CD8-positive, alpha-beta memory T cell (primary cell): ENCODE results near the gene MRO. TPM values are rescaled to one million over a fixed set of nuclear protein-coding genes. Genes with fewer than 3 reads are reported as not detected.
"Not testable (repeated sequence)": the region's sequence is repeated elsewhere in the genome, so short reads cannot be mapped to it uniquely, and the experiment has no call there.

Experiments
- CTCF ChIA-PET: fragments of 350-600 bp; sonication (Branson Sonifier 250); formaldehyde crosslinking; loops from one replicate; lab custom pipeline; 2021; ENCODE audit warnings: antibody characterized with exemption; lab: Charles Lee
- POLR2A ChIA-PET: fragments of 350-600 bp; sonication (Branson Sonifier 250); formaldehyde crosslinking; loops from one replicate; lab custom pipeline; 2021; ENCODE audit warnings: antibody characterized with exemption; lab: Charles Lee
- DNase-seq, 5 donors: peaks; one replicate each; pipeline versions ENCODE4 v3.0.0 to v3.0.0-alpha.2; 2020 to 2022; ENCODE audit warnings: mixed read lengths in 1 of 5
- H3K27ac ChIP-seq: one replicate; pipeline ENCODE4 v1.7.0; 2013; ENCODE audit warnings: low read depth, mild to moderate bottlenecking, low read length, moderate library complexity
- H3K27me3 ChIP-seq: 2 replicates; pipeline ENCODE4 v1.7.0; 2013; ENCODE audit warnings: low read length, mild to moderate bottlenecking; ENCODE audit not compliant: insufficient read depth, poor library complexity, severe bottlenecking
- H3K36me3 ChIP-seq: 2 replicates; pipeline ENCODE4 v1.7.0; 2013; ENCODE audit warnings: mild to moderate bottlenecking, low read length, moderate library complexity; ENCODE audit not compliant: insufficient read depth
- H3K4me1 ChIP-seq: 2 replicates; pipeline ENCODE4 v1.7.0; 2013; ENCODE audit warnings: mild to moderate bottlenecking, low read length, moderate library complexity; ENCODE audit not compliant: insufficient read depth
- H3K4me3 ChIP-seq: 2 replicates; pipeline ENCODE4 v1.7.0; 2013; ENCODE audit warnings: mild to moderate bottlenecking, low read length
- H3K9me3 ChIP-seq: 2 replicates; pipeline ENCODE4 v1.7.0; 2013; ENCODE audit warnings: mild to moderate bottlenecking, low read length
- H3K27ac Mint-ChIP-seq, 8 donors: one replicate each; pipeline ENCODE4 v1.8.0; 2020 to 2021; ENCODE audit warnings: mixed read lengths in 8 of 8, mild to moderate bottlenecking in 6 of 8, inconsistent platforms in 3 of 8, moderate library complexity in 3 of 8
- H3K27me3 Mint-ChIP-seq, 2 donors: one replicate each; pipeline ENCODE4 v1.8.0; 2020 to 2021; ENCODE audit warnings: mixed read lengths in 2 of 2, mild to moderate bottlenecking in 1 of 2, moderate library complexity in 1 of 2
- H3K36me3 Mint-ChIP-seq, 3 donors: one replicate each; pipeline ENCODE4 v1.8.0; 2020 to 2021; ENCODE audit warnings: mixed read lengths in 3 of 3, inconsistent platforms in 1 of 3, mild to moderate bottlenecking in 1 of 3
- H3K4me1 Mint-ChIP-seq, 3 donors: one replicate each; pipeline ENCODE4 v1.8.0; 2020 to 2021; ENCODE audit warnings: mixed read lengths in 3 of 3, inconsistent platforms in 1 of 3, mild to moderate bottlenecking in 1 of 3
- H3K4me3 Mint-ChIP-seq, 7 donors: one replicate each; pipeline ENCODE4 v1.8.0; 2020 to 2021; ENCODE audit warnings: mixed read lengths in 7 of 7, mild to moderate bottlenecking in 6 of 7, moderate library complexity in 4 of 7, inconsistent platforms in 2 of 7
- H3K9me3 Mint-ChIP-seq, 5 donors: one replicate each; pipeline ENCODE4 v1.8.0; 2020 to 2022; ENCODE audit warnings: mixed read lengths in 5 of 5, mild to moderate bottlenecking in 3 of 5, moderate library complexity in 2 of 5, inconsistent platforms in 1 of 5
- polyA plus RNA-seq: library from polyadenylated mRNA; unstranded; fragments of 300-500 nt; fragmentation: Illumina TruSeq; gene quantifications from one replicate; pipeline ENCODE4 v1.2.3, GENCODE V29; 2021
- total RNA-seq, 2 experiments: library from RNA; stranded (reverse); gene quantifications; one replicate each; pipeline ENCODE4 v1.2.3, GENCODE V29; 2021

Gene MRO
- total and polyA plus RNA-seq, 3 experiments from 2014 or later, result 0.18 TPM; not detected in 2

GRCh38 chr18:50844960-50845359, 25.1 kb upstream of the MRO start:
- H3K27ac Mint-ChIP-seq, result no peak overlapping the region
- no peaks in the 10 kb centered on the region for H3K36me3 ChIP-seq
- no peaks in the 10 kb centered on the region for H3K9me3 Mint-ChIP-seq
- CTCF ChIA-PET, result no interaction called here
- H3K36me3 Mint-ChIP-seq, result peaks cover 0 to 5% (median 0%) of the 10 kb centered on the region in 3 donors
- no peak overlapping the region for H3K4me3 ChIP-seq
- H3K27me3 Mint-ChIP-seq, result peaks cover 3 to 21% of the 10 kb centered on the region in 2 donors
- H3K4me1 Mint-ChIP-seq, result no peaks in the 10 kb centered on the region
- no peak overlapping the region for H3K4me3 Mint-ChIP-seq
- H3K4me1 ChIP-seq, result no peaks in the 10 kb centered on the region
- no peaks in the 10 kb centered on the region for H3K27me3 ChIP-seq
- no peaks in the 10 kb centered on the region for H3K9me3 ChIP-seq
- no peak overlapping the region for H3K27ac ChIP-seq
- POLR2A ChIA-PET, result no interaction called here
- DNase-seq, result no peak

DNA sequence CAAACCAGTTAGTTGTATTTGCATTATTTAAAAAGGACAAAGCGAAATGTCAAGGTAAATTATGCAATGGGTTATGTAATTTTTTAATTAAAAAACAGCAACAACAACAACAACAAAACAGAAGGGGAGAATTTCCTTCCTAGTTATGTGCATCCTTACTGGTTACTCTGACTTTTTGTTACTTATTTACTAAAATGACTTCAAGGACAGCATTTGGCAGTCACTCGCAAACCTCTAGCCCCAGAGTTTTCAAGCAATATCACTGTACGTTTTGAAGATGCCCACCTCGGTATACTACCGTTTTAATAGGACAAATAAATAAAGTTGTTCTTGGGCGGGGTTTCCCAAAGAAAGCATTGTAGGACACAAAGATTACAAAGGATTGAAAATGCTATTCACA, 24.7 kb upstream of the MRO start:
- Mint-ChIP-seq H3K9me3 (no peaks in the 10 kb centered on the region), H3K4me1 (no peaks in the 10 kb centered on the region), H3K27ac (no peak overlapping the region), H3K27me3 (peaks cover 5 to 24% of the 10 kb centered on the region in 2 donors), H3K36me3 (peaks cover 0 to 5% (median 0%) of the 10 kb centered on the region in 3 donors), H3K4me3 (no peak overlapping the region)
- no peak overlapping the region for H3K27ac ChIP-seq
- H3K9me3 ChIP-seq, result no peaks in the 10 kb centered on the region
- no peaks in the 10 kb centered on the region for H3K4me1 ChIP-seq
- ChIA-PET POLR2A (no interaction called here), CTCF (interaction anchor here (1.0 kb wide), 1 partner anchor 30 kb away, joined by 3 read pairs; no protein-coding TSS in a partner anchor)
- no peak for DNase-seq
- H3K27me3 ChIP-seq, result no peaks in the 10 kb centered on the region
- H3K36me3 ChIP-seq, result no peaks in the 10 kb centered on the region
- H3K4me3 ChIP-seq, result no peak overlapping the region

DNA sequence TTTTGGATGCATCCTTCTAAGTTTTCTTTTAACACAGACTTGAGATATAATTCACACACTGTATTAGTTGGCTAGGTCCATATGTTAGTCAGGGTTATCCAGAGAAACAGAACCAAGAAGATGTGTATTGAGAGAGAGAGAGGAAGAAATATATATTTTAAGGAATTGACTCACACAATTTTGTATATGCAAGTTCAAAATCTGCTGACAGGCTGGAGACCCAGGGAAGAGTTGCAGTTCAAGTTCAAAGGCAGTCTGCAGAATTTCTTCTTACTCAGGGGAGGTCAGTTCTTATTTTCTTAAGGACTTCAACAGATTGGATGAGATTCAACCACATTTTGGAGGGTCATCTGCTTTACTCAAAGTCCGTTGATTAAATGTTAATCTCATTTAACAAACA, 23.0 kb upstream of the MRO start:
- no peak overlapping the region for H3K27ac ChIP-seq
- peaks cover 0 to 5% (median 0%) of the 10 kb centered on the region in 3 donors for H3K36me3 Mint-ChIP-seq
- ChIA-PET POLR2A (no interaction called here), CTCF (no interaction called here)
- H3K4me3 ChIP-seq, result no peak overlapping the region
- no peak overlapping the region for H3K4me3 Mint-ChIP-seq
- no peaks in the 10 kb centered on the region for H3K9me3 ChIP-seq
- H3K4me1 ChIP-seq, result no peaks in the 10 kb centered on the region
- H3K27me3 Mint-ChIP-seq, result peaks cover 5 to 35% of the 10 kb centered on the region in 2 donors
- no peak for DNase-seq
- no peaks in the 10 kb centered on the region for H3K9me3 Mint-ChIP-seq
- no peak overlapping the region for H3K27ac Mint-ChIP-seq
- H3K36me3 ChIP-seq, result no peaks in the 10 kb centered on the region
- H3K27me3 ChIP-seq, result no peaks in the 10 kb centered on the region
- no peaks in the 10 kb centered on the region for H3K4me1 Mint-ChIP-seq

- no peak overlapping the region for H3K27ac ChIP-seq
- no peaks in the 10 kb centered on the region for H3K4me1 ChIP-seq
- H3K36me3 ChIP-seq, result no peaks in the 10 kb centered on the region
- DNase-seq, result no peak
- no peaks in the 10 kb centered on the region for H3K9me3 ChIP-seq
- Mint-ChIP-seq H3K27ac (no peak overlapping the region), H3K4me3 (no peak overlapping the region), H3K4me1 (no peaks in the 10 kb centered on the region), H3K36me3 (no peaks in the 10 kb centered on the region), H3K9me3 (no peaks in the 10 kb centered on the region), H3K27me3 (peaks cover 9 to 40% of the 10 kb centered on the region in 2 donors)
- no peaks in the 10 kb centered on the region for H3K27me3 ChIP-seq
- H3K4me3 ChIP-seq, result no peak overlapping the region
- POLR2A ChIA-PET, result no interaction called here
- CTCF ChIA-PET, result no interaction called here
Observed at GRCh38 chr18:50839996-50840395, 20.2 kb upstream of the MRO start.

DNA sequence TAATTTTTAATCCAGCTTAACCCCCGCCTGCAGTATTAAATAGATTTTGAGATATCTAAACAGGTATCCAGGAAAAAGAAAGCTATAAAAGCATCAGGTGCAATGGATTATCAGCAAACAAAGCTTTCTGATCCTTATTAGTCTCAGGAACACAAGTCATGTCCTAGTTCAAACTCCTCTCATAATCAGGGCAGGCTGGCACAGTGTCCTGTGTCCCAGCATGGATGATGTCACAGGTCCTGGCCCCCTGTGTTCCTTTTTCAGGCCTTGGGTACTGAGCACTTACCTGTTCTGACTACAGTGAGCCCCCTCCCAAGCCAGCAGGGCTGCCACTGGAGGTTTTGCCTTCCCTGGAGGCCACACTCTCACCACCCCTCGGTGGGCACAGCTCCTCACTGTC, 19.5 kb upstream of the MRO start:
- Mint-ChIP-seq H3K27ac (no peak overlapping the region), H3K4me3 (no peak overlapping the region), H3K36me3 (no peaks in the 10 kb centered on the region), H3K9me3 (no peaks in the 10 kb centered on the region), H3K4me1 (no peaks in the 10 kb centered on the region), H3K27me3 (peaks cover 9 to 40% of the 10 kb centered on the region in 2 donors)
- ChIA-PET CTCF (no interaction called here), POLR2A (no interaction called here)
- DNase-seq, result no peak
- no peaks in the 10 kb centered on the region for H3K9me3 ChIP-seq
- H3K4me1 ChIP-seq, result no peaks in the 10 kb centered on the region
- no peak overlapping the region for H3K4me3 ChIP-seq
- H3K36me3 ChIP-seq, result no peaks in the 10 kb centered on the region
- no peaks in the 10 kb centered on the region for H3K27me3 ChIP-seq
- no peak overlapping the region for H3K27ac ChIP-seq

GRCh38 chr18:50836521-50836957, 16.7 kb upstream of the MRO start:
- H3K27ac Mint-ChIP-seq, result no peak overlapping the region
- no peaks in the 10 kb centered on the region for H3K9me3 Mint-ChIP-seq
- ChIA-PET POLR2A (no interaction called here), CTCF (interaction anchor here (1.0 kb wide), 1 partner anchor 16 kb away, joined by 3 read pairs; no protein-coding TSS in a partner anchor)
- DNase-seq, result no peak
- Histone ChIP-seq H3K27ac (no peak overlapping the region), H3K9me3 (no peaks in the 10 kb centered on the region), H3K27me3 (no peaks in the 10 kb centered on the region), H3K36me3 (no peaks in the 10 kb centered on the region), H3K4me3 (no peak overlapping the region), H3K4me1 (no peaks in the 10 kb centered on the region)
- peaks cover 6 to 25% of the 10 kb centered on the region in 2 donors for H3K27me3 Mint-ChIP-seq
- no peak overlapping the region for H3K4me3 Mint-ChIP-seq
- no peaks in the 10 kb centered on the region for H3K4me1 Mint-ChIP-seq
- no peaks in the 10 kb centered on the region for H3K36me3 Mint-ChIP-seq

DNA sequence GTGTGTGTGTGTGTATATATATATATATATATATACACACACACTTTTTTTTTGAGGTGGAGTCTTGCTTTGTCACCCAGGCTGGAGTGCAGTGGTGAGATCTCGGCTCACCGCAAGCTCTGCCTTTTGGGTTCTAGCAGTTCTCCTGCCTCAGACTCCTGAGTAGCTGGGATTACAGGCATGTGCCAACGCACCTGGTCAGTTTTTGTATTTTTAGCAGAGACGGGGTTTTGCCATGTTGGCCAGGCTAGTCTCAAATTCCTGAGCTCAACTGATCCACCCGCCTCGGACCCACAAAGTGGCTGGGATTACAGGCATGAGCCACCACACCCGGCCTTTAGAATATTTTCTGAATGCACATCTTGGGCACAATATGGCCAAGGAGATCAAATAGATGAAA, 13.7 kb upstream of the MRO start:
- not testable (repeated sequence) for H3K4me1 ChIP-seq, H3K4me1 Mint-ChIP-seq, H3K27ac ChIP-seq, H3K9me3 ChIP-seq, DNase-seq, H3K9me3 Mint-ChIP-seq, H3K27me3 ChIP-seq, H3K27me3 Mint-ChIP-seq, H3K36me3 Mint-ChIP-seq, H3K4me3 ChIP-seq, H3K27ac Mint-ChIP-seq, H3K36me3 ChIP-seq, H3K4me3 Mint-ChIP-seq
- ChIA-PET CTCF (interaction anchor here (2.0 kb wide), 1 partner anchor 10 kb away, joined by 6 read pairs; no protein-coding TSS in a partner anchor), POLR2A (interaction anchor here (1.3 kb wide), 1 partner anchor 45 kb away, joined by 3 read pairs; the partner anchor contains the start of gene ME2)

- H3K27ac Mint-ChIP-seq, result no peak overlapping the region
- Histone ChIP-seq H3K27me3 (no peaks in the 10 kb centered on the region), H3K27ac (no peak overlapping the region), H3K4me3 (no peak overlapping the region), H3K36me3 (no peaks in the 10 kb centered on the region), H3K4me1 (no peaks in the 10 kb centered on the region), H3K9me3 (no peaks in the 10 kb centered on the region)
- H3K36me3 Mint-ChIP-seq, result no peaks in the 10 kb centered on the region
- H3K4me3 Mint-ChIP-seq, result no peak overlapping the region
- ChIA-PET POLR2A (no interaction called here), CTCF (interaction anchor here (2.0 kb wide), 1 partner anchor 9 kb away, joined by 6 read pairs; no protein-coding TSS in a partner anchor)
- peaks cover 4 to 5% of the 10 kb centered on the region in 2 donors for H3K27me3 Mint-ChIP-seq
- H3K4me1 Mint-ChIP-seq, result no peaks in the 10 kb centered on the region
- no peak for DNase-seq
- H3K9me3 Mint-ChIP-seq, result no peaks in the 10 kb centered on the region
Observed at GRCh38 chr18:50832754-50833153, 12.9 kb upstream of the MRO start.
